MM.1S (cell line): Measurements from ENCODE around the gene FAM53A.

ENCODE experiments used
- CTCF ChIP-seq: fragments of 300-600 bp; sonication (generic); IDR thresholded peaks from 2 replicates; pipeline ENCODE4 v1.5.1; 2016; ENCODE audit warnings: antibody characterized with exemption, low read length, mixed read lengths
- EZH2 ChIP-seq: fragments of 300-600 bp; sonication (generic); optimal IDR thresholded peaks from 2 replicates; pipeline ENCODE3; 2017; ENCODE audit warnings: low read depth, mild to moderate bottlenecking, antibody characterized with exemption, low read length, mixed read lengths

- no peak for TF ChIP-seq CTCF
- no peak for TF ChIP-seq EZH2
Measured at GRCh38 chr4:1618438-1618837, 65.7 kb downstream of the FAM53A start.
